ENCODE results near the gene PADI6.

PADI6 gene

GRCh38 chr1:17412093-17412870 is 40.3 kb downstream of the PADI6 start:
- no peak for TF ChIP-seq ZFP30 (CRISPR knock-in tag; IDR thresholded peaks at IDR 0.05)
- TF ChIP-seq ISL1 (CRISPR knock-in tag; IDR thresholded peaks at IDR 0.05) = no peak
- no peak for TF ChIP-seq RARB (CRISPR knock-in tag; IDR thresholded peaks at IDR 0.05)
- no peak for TF ChIP-seq ARNTL (CRISPR knock-in tag; IDR thresholded peaks at IDR 0.05; ENCODE audit: borderline replicate concordance, low read depth)
- no peak for TF ChIP-seq ZC3H10 (CRISPR knock-in tag; IDR thresholded peaks at IDR 0.05)
- TF ChIP-seq POU6F1 (CRISPR knock-in tag; IDR thresholded peaks at IDR 0.05; ENCODE audit: borderline replicate concordance, low read depth) = no peak
- no peak for ATAC-seq

GRCh38 chr1:17414022-17414421 is 42.0 kb downstream of the PADI6 start:
- ATAC-seq = no peak

More at GRCh38 chr1:17414022-17414421, 42.0 kb downstream of the PADI6 start:
- TF ChIP-seq ISL1 (CRISPR knock-in tag; IDR thresholded peaks at IDR 0.05) (no peak), POU6F1 (CRISPR knock-in tag; IDR thresholded peaks at IDR 0.05; ENCODE audit: borderline replicate concordance, low read depth) (no peak), CREB5 (CRISPR knock-in tag; IDR thresholded peaks at IDR 0.05; ENCODE audit: low read depth) (no peak), PPARA (CRISPR knock-in tag; IDR thresholded peaks at IDR 0.05; ENCODE audit: borderline replicate concordance) (no peak), ZNF70 (CRISPR knock-in tag; IDR thresholded peaks at IDR 0.05) (no peak), PATZ1 (CRISPR knock-in tag; IDR thresholded peaks at IDR 0.05; ENCODE audit: borderline replicate concordance) (no peak), TSHZ2 (CRISPR knock-in tag; IDR thresholded peaks at IDR 0.05) (no peak), RARB (CRISPR knock-in tag; IDR thresholded peaks at IDR 0.05) (no peak), SNAI2 (CRISPR knock-in tag; IDR thresholded peaks at IDR 0.05) (no peak)

All from SK-N-SH treated with all-trans-retinoic acid at 6 μM for 48 hours (cell line).